Endothelial cell of umbilical vein (primary cell): ENCODE data around the gene RGS9. TPM values are rescaled to one million over a fixed set of nuclear protein-coding genes. Genes with fewer than 3 reads are reported as not detected.
A peak's percentile ranks its signal among the peaks of the same experiment; 100 is the strongest.

ENCODE experiments used
- BruUV-seq: library from RNA; stranded (reverse); fragments of 400-500 nt; replicated peaks from 2 replicates; lab custom pipeline; 2021; lab: Mats Ljungman, UMichigan
- CTCF ChIA-PET: fragments of 300-600, 350-600 bp; sonication (Branson Sonifier 250); formaldehyde crosslinking; loops from one replicate; lab custom pipeline; 2021; ENCODE audit warnings: antibody characterized with exemption, inconsistent platforms; lab: Charles Lee
- POLR2A ChIA-PET: fragments of 300-600, 350-600 bp; sonication (Branson Sonifier 250); formaldehyde crosslinking; loops from one replicate; lab custom pipeline; 2021; ENCODE audit warnings: antibody characterized with exemption, inconsistent platforms; lab: Charles Lee
- DNase-seq: peaks from one replicate; pipeline ENCODE4 v3.0.0-alpha.2; 2011; ENCODE audit warnings: low read depth, low spot score
- FAIRE-seq: peaks from 2 replicates; lab custom pipeline; 2011; peaks lifted over from hg19 to GRCh38; lab: Jason Lieb, UNC
- H2AFZ ChIP-seq: 2 replicates; pipeline ENCODE4 v1.6.0; 2012; ENCODE audit warnings: low read depth, low read length, control low read depth, inconsistent platforms
- H3K27ac ChIP-seq: 2 replicates; pipeline ENCODE4 v1.5.1; 2011; ENCODE audit warnings: low read depth, mild to moderate bottlenecking, control low read depth, low read length, moderate library complexity; ENCODE audit not compliant: insufficient read depth
- H3K27me3 ChIP-seq, 2 experiments: 2 replicates each; pipeline versions ENCODE4 v1.6.0 to v1.6.1; 2011; ENCODE audit warnings: low read length in 2 of 2, mixed read lengths in 1 of 2; ENCODE audit not compliant: control insufficient read depth in 2 of 2, insufficient read depth in 2 of 2
- H3K36me3 ChIP-seq, 2 experiments: 2 replicates in 1 of 2; 3 replicates in 1 of 2; pipeline ENCODE4 v1.5.1; 2011; ENCODE audit warnings: low read length in 2 of 2, mild to moderate bottlenecking in 1 of 2, moderate library complexity in 1 of 2; ENCODE audit not compliant: control insufficient read depth in 2 of 2, insufficient read depth in 2 of 2; ENCODE audit errors: extremely low read depth in 1 of 2
- H3K4me1 ChIP-seq: 3 replicates; pipeline ENCODE4 v1.5.1; 2011; ENCODE audit warnings: mild to moderate bottlenecking, low read length; ENCODE audit not compliant: control insufficient read depth, insufficient read depth; ENCODE audit errors: extremely low read depth
- H3K4me2 ChIP-seq: 2 replicates; pipeline ENCODE4 v1.6.1; 2011; ENCODE audit warnings: low read length, control low read depth, mixed read lengths; ENCODE audit not compliant: insufficient read depth
- H3K4me3 ChIP-seq, 3 experiments: fragments of 200-600 bp in 1 of 3; sonication (generic), shearing (Covaris generic) in 1 of 3; replicated peaks in 1 of 3; 2 replicates each; pipeline ENCODE4 v1.5.1; 2011 to 2016; ENCODE audit warnings: control low read depth in 3 of 3, low read length in 3 of 3, mild to moderate bottlenecking in 2 of 3, inconsistent platforms in 1 of 3, low read depth in 1 of 3, moderate library complexity in 1 of 3; ENCODE audit not compliant: insufficient read depth in 1 of 3
- H3K79me2 ChIP-seq: 2 replicates; pipeline ENCODE4 v1.6.0; 2012; ENCODE audit warnings: low read length, inconsistent platforms; ENCODE audit not compliant: control insufficient read depth, insufficient read depth
- H3K9ac ChIP-seq: replicated peaks from 2 replicates; pipeline ENCODE3; 2011; ENCODE audit warnings: low read length, control low read depth; ENCODE audit not compliant: insufficient read depth; ENCODE audit errors: extremely low read depth
- H3K9me1 ChIP-seq: replicated peaks from 3 replicates; pipeline ENCODE4 v1.6.0; 2011; ENCODE audit warnings: mild to moderate bottlenecking, low read length; ENCODE audit not compliant: control insufficient read depth, insufficient read depth; ENCODE audit errors: extremely low read depth
- H3K9me3 ChIP-seq: replicated peaks from 2 replicates; pipeline ENCODE4 v1.5.1; 2012; ENCODE audit warnings: low read length, inconsistent platforms; ENCODE audit not compliant: control insufficient read depth, insufficient read depth
- H4K20me1 ChIP-seq: replicated peaks from 2 replicates; pipeline ENCODE3; 2011; ENCODE audit warnings: mild to moderate bottlenecking, low read length; ENCODE audit not compliant: control insufficient read depth, insufficient read depth; ENCODE audit errors: extremely low read depth
- EZH2 ChIP-seq: IDR thresholded peaks from 2 replicates; pipeline ENCODE4 v1.6.1; 2012; ENCODE audit warnings: borderline replicate concordance, low read depth, mild to moderate bottlenecking, moderate library complexity, low read length, inconsistent platforms; ENCODE audit not compliant: severe bottlenecking
- FOS ChIP-seq: IDR thresholded peaks from 2 replicates; pipeline ENCODE4 v1.6.1; 2011; ENCODE audit warnings: mild to moderate bottlenecking, low read length, moderate library complexity, borderline replicate concordance; ENCODE audit not compliant: insufficient read depth
- GATA2 ChIP-seq: IDR thresholded peaks from 2 replicates; pipeline ENCODE4 v1.7.0; 2011; ENCODE audit warnings: low read depth, mild to moderate bottlenecking, moderate library complexity, mixed read lengths, low read length; ENCODE audit not compliant: insufficient read length, insufficient read depth
- JUN ChIP-seq: IDR thresholded peaks from 2 replicates; pipeline ENCODE4 v1.6.1; 2011; ENCODE audit warnings: borderline replicate concordance, low read depth; ENCODE audit not compliant: insufficient read length, insufficient read depth
- MYC ChIP-seq: IDR thresholded peaks from one replicate; pipeline ENCODE4 v1.6.1; 2011; ENCODE audit warnings: mild to moderate bottlenecking, low read depth, low read length
- POLR2A ChIP-seq: IDR thresholded peaks from 2 replicates; pipeline ENCODE4 v1.6.1; 2012; ENCODE audit warnings: low read depth, mild to moderate bottlenecking, control low read depth, low read length
- POLR2AphosphoS5 ChIP-seq: IDR thresholded peaks from 2 replicates; pipeline ENCODE4 v1.6.1; 2012; ENCODE audit warnings: low read depth, mild to moderate bottlenecking, control low read depth, low read length, moderate library complexity; ENCODE audit not compliant: insufficient read depth
- dilution Hi-C: fragments of 300-500 bp; cut with MboI; formaldehyde crosslinking; loops from one replicate; pipeline ENCODE4 v1.15.0; 2019; ENCODE audit warnings: low sequenced_read_pairs; ENCODE audit not compliant: extremely low pct_ligation_motif_present
- intact Hi-C: fragments of 100-400 bp; cut with micrococcal nuclease; formaldehyde crosslinking; loops from one replicate; pipeline ENCODE4 v1.10.0; 2022
- polyA plus RNA-seq, 4 experiments: library from polyadenylated mRNA; depleted of rRNA in 3 of 4; stranded (reverse) in 3 of 4; unstranded in 1 of 4; fragments of >200 nt; gene quantifications; 2 replicates each; pipeline versions ENCODE4 v1.2.1 to v1.2.3, GENCODE V29; 2011 to 2012; ENCODE audit warnings: missing spikeins in 1 of 4
- total RNA-seq: library from RNA; stranded (reverse); gene quantifications from 2 replicates; pipeline ENCODE4 v1.2.3, GENCODE V29; 2021
- TF ChIP-seq, protein P1 (sequence below), 2 donors: IDR thresholded peaks; 1 replicate in 1 of 2; 2 replicates in 1 of 2; pipeline ENCODE4 v1.5.1; 2011; ENCODE audit warnings: low read length in 2 of 2, mild to moderate bottlenecking in 2 of 2, moderate library complexity in 2 of 2, control low read depth in 1 of 2, inconsistent platforms in 1 of 2, low read depth in 1 of 2; ENCODE audit not compliant: insufficient read depth in 1 of 2; ENCODE audit errors: extremely low read depth in 1 of 2
- TF ChIP-seq, protein P2 (sequence below): IDR thresholded peaks from 2 replicates; pipeline ENCODE4 v1.6.1; 2011; ENCODE audit not compliant: insufficient read depth, insufficient read length

RGS9 gene
- total and polyA plus RNA-seq, 2 donors (not counting 3 experiments of a cell fraction or from before 2014, with no cell fraction given) = 0.61 to 1.4 TPM

DNA sequence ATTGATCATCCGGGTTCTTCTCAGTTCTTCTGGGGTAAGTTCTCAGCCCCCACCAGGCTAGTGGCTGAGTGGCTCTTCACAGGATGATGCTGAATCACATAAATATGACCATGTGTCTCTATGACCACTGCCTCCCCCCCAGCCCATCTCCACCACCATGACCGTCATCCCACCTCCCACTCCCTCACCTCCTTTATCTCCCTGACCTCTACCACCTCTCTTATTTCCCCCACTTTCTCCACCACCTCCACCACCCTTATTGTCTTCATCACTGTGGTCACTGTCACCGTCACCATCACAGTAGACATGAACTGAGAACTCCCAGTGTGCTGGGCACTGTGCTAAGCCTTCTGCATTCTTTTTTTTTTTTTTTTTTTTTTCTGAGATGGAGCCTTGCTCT, 32.5 kb downstream of the RGS9 start:
- no peak for DNase-seq
- dilution Hi-C loops = no loop called here
- POLR2A ChIA-PET = interaction anchor here (0.7 kb wide), 1 partner anchor 917 kb away, joined by 4 read pairs; no protein-coding TSS in a partner anchor
- FAIRE-seq = no peak
- H3K9me3 ChIP-seq = no peaks in the 10 kb centered on the region
- H3K4me1 ChIP-seq = peaks cover 23% of the 10 kb centered on the region
- no peak overlapping the region for H3K4me2 ChIP-seq
- H3K79me2 ChIP-seq = no peaks in the 10 kb centered on the region
- no peak overlapping the region for H3K9ac ChIP-seq
- CTCF ChIA-PET = interaction anchor here (1.2 to 1.8 kb wide), 2 partner anchors 33 to 69 kb away, joined by 3 to 10 read pairs; partner anchors contain the start of gene RGS9
- H4K20me1 ChIP-seq = no peaks in the 10 kb centered on the region
- TF ChIP-seq, protein P1, sequence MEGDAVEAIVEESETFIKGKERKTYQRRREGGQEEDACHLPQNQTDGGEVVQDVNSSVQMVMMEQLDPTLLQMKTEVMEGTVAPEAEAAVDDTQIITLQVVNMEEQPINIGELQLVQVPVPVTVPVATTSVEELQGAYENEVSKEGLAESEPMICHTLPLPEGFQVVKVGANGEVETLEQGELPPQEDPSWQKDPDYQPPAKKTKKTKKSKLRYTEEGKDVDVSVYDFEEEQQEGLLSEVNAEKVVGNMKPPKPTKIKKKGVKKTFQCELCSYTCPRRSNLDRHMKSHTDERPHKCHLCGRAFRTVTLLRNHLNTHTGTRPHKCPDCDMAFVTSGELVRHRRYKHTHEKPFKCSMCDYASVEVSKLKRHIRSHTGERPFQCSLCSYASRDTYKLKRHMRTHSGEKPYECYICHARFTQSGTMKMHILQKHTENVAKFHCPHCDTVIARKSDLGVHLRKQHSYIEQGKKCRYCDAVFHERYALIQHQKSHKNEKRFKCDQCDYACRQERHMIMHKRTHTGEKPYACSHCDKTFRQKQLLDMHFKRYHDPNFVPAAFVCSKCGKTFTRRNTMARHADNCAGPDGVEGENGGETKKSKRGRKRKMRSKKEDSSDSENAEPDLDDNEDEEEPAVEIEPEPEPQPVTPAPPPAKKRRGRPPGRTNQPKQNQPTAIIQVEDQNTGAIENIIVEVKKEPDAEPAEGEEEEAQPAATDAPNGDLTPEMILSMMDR (IDR thresholded peaks at IDR 0.05; ENCODE audit: extremely low read depth in 1 of 2, insufficient read depth in 1 of 2, low read depth in 1 of 2, low read length in 2 of 2) = no peak
- TF ChIP-seq EZH2 (no peak), MYC (no peak), POLR2AphosphoS5 (no peak)
- no peak overlapping the region for H3K4me3 ChIP-seq
- H2AFZ ChIP-seq = no peak overlapping the region
- H3K27me3 ChIP-seq = peaks cover 0 to 6% of the 10 kb centered on the region in 2 experiments
- H3K9me1 ChIP-seq = no peaks in the 10 kb centered on the region
- no peak overlapping the region for H3K27ac ChIP-seq
- BruUV-seq = no TSS peak
- intact Hi-C loops = loop anchor here (2.0 kb wide), 1 partner anchor 33 kb away; the partner anchor contains the start of gene RGS9
- H3K36me3 ChIP-seq = no peaks in the 10 kb centered on the region

DNA sequence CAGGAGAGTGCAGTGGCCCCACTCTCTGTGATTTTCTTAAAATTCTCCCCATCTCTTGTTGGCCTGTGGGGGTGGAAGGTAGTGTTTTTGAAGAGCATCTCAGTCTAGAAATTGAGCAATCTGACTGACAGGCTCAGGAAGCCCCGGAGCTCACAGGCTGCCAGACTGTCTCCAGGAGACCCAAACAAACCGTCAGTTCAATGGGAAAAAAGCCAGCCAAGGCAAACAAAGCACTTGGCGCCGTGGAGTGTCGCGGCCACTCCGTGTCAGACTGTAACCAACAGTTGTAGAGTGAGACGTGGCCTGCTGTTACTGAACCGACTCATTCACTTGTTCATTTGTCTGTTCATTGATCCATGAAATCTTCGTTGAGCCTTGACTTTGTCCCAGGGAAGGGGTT, 33.7 kb downstream of the RGS9 start:
- Histone ChIP-seq H3K4me3 (no peak overlapping the region), H4K20me1 (no peaks in the 10 kb centered on the region), H2AFZ (peak overlapping the region; percentile 1), H3K4me1 (peaks cover 23% of the 10 kb centered on the region), H3K27me3 (peaks cover 0 to 4% of the 10 kb centered on the region in 2 experiments), H3K36me3 (no peaks in the 10 kb centered on the region), H3K9me3 (no peaks in the 10 kb centered on the region), H3K9me1 (no peaks in the 10 kb centered on the region), H3K79me2 (no peaks in the 10 kb centered on the region), H3K27ac (peak overlapping the region; percentile 71), H3K4me2 (no peak overlapping the region), H3K9ac (peak overlapping the region; percentile 48)
- peak; percentile 85 for FAIRE-seq
- TF ChIP-seq POLR2A (no peak), FOS (no peak), POLR2AphosphoS5 (no peak), EZH2 (no peak), JUN (no peak), GATA2 (no peak), MYC (no peak)
- TF ChIP-seq, protein P2, sequence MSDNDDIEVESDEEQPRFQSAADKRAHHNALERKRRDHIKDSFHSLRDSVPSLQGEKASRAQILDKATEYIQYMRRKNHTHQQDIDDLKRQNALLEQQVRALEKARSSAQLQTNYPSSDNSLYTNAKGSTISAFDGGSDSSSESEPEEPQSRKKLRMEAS = no peak
- TF ChIP-seq, protein P1 (IDR thresholded peaks at IDR 0.05; ENCODE audit: extremely low read depth in 1 of 2, insufficient read depth in 1 of 2, low read depth in 1 of 2, low read length in 2 of 2) = no peak
- CTCF ChIA-PET = interaction anchor here (0.5 to 4.1 kb wide), 4 partner anchors 27 to 57 kb away, joined by 3 to 25 read pairs (median 4); partner anchors contain the start of gene RGS9
- POLR2A ChIA-PET = no interaction called here
- DNase-seq = peak; percentile 88
- no TSS peak for BruUV-seq
- dilution Hi-C loops = no loop called here
- intact Hi-C loops = loop anchor here (1.0 to 2.0 kb wide), 2 partner anchors 12 to 34 kb away; partner anchors contain the start of gene RGS9
